ENCODE measurements around the gene C1orf50. TPM values are rescaled to one million over a fixed set of nuclear protein-coding genes. Genes with fewer than 3 reads are reported as not detected.

The C1orf50 gene
- total and polyA plus RNA-seq, 4 donors: 1.6 to 10.6 (median 6.1) TPM

GRCh38 chr1:42737257-42737656 lies 29.8 kb upstream of the C1orf50 start:
- Histone ChIP-seq H3K9me3 (ENCODE audit: control insufficient read depth, low read length) (no peaks in the 10 kb centered on the region), H3K27me3 (ENCODE audit: control insufficient read depth in 1 of 2, insufficient read depth in 2 of 2, low read length in 1 of 2) (no peaks in the 10 kb centered on the region), H3K36me3 (ENCODE audit: control insufficient read depth in 1 of 2, insufficient read depth in 2 of 2, low read length in 1 of 2) (no peaks in the 10 kb centered on the region), H3K27ac (ENCODE audit: low read depth in 1 of 2, low read length in 2 of 2) (no peak overlapping the region), H3K4me3 (ENCODE audit: low read length in 2 of 2) (no peak overlapping the region), H3K4me1 (ENCODE audit: control insufficient read depth in 1 of 2, insufficient read depth in 2 of 2, low read length in 2 of 2) (no peaks in the 10 kb centered on the region)
- DNase-seq: no peak
- intact Hi-C loops (cut with DNase I): no loop called here
- 57 to 58% methylated on average over 5 of the region's 5 CpGs for WGBS, 2 donors
- no peak for ATAC-seq (ENCODE audit: low FRiP score)

GRCh38 chr1:42737986-42738677 lies 28.9 kb upstream of the C1orf50 start:
- 90% methylated on average over 21 of the region's 21 CpGs for WGBS, 2 donors
- no peaks in the 10 kb centered on the region for H3K36me3 ChIP-seq (ENCODE audit: control insufficient read depth in 1 of 2, insufficient read depth in 2 of 2, low read length in 1 of 2)
- H3K4me3 ChIP-seq (ENCODE audit: low read length in 2 of 2): no peak overlapping the region
- H3K9me3 ChIP-seq (ENCODE audit: control insufficient read depth, low read length): no peaks in the 10 kb centered on the region
- DNase-seq (no peak), ATAC-seq (ENCODE audit: low FRiP score) (no peak)
- no peak overlapping the region for H3K27ac ChIP-seq (ENCODE audit: low read depth in 1 of 2, low read length in 2 of 2)
- intact Hi-C loops (cut with DNase I): no loop called here
- H3K4me1 ChIP-seq (ENCODE audit: control insufficient read depth in 1 of 2, insufficient read depth in 2 of 2, low read length in 2 of 2): no peaks in the 10 kb centered on the region
- H3K27me3 ChIP-seq (ENCODE audit: control insufficient read depth in 1 of 2, insufficient read depth in 2 of 2, low read length in 1 of 2): no peaks in the 10 kb centered on the region

- H3K27ac ChIP-seq (ENCODE audit: low read depth in 1 of 2, low read length in 2 of 2): no peak overlapping the region
- H3K36me3 ChIP-seq (ENCODE audit: control insufficient read depth in 1 of 2, insufficient read depth in 2 of 2, low read length in 1 of 2): no peaks in the 10 kb centered on the region
- H3K27me3 ChIP-seq (ENCODE audit: control insufficient read depth in 1 of 2, insufficient read depth in 2 of 2, low read length in 1 of 2): no peaks in the 10 kb centered on the region
- ATAC-seq (ENCODE audit: low FRiP score) (no peak), DNase-seq (no peak)
- WGBS, 2 donors: 88 to 90% methylated on average over 8 of the region's 8 CpGs
- H3K9me3 ChIP-seq (ENCODE audit: control insufficient read depth, low read length): no peaks in the 10 kb centered on the region
- no peak overlapping the region for H3K4me3 ChIP-seq (ENCODE audit: low read length in 2 of 2)
- intact Hi-C loops (cut with DNase I): no loop called here
- H3K4me1 ChIP-seq (ENCODE audit: control insufficient read depth in 1 of 2, insufficient read depth in 2 of 2, low read length in 2 of 2): no peaks in the 10 kb centered on the region
These were observed 28.3 kb upstream of the C1orf50 start for GRCh38 chr1:42738678-42739226.

- Histone ChIP-seq H3K9me3 (ENCODE audit: control insufficient read depth, low read length) (no peaks in the 10 kb centered on the region), H3K4me3 (ENCODE audit: low read length in 2 of 2) (no peak within 1 kb of the TSS), H3K27me3 (ENCODE audit: control insufficient read depth in 1 of 2, insufficient read depth in 2 of 2, low read length in 1 of 2) (no peaks in the 10 kb centered on the region), H3K27ac (ENCODE audit: low read depth in 1 of 2, low read length in 2 of 2) (no peak within 1 kb of the TSS), H3K36me3 (ENCODE audit: control insufficient read depth in 1 of 2, insufficient read depth in 2 of 2, low read length in 1 of 2) (no peaks in the 10 kb centered on the region), H3K4me1 (ENCODE audit: control insufficient read depth in 1 of 2, insufficient read depth in 2 of 2, low read length in 2 of 2) (no peaks in the 10 kb centered on the region)
- WGBS, 2 donors: 67 to 73% methylated on average over 25 to 27 of the region's 27 CpGs
- no peak for DNase-seq
- intact Hi-C loops (cut with DNase I): loop anchor here (10.0 kb wide), 2 partner anchors 165 to 395 kb away; no protein-coding TSS in a partner anchor
- ATAC-seq (ENCODE audit: low FRiP score): no peak
These were observed 27.0 kb upstream of the C1orf50 start, which contains the start of gene CLDN19 for GRCh38 chr1:42739753-42740700. CLDN19 (minus strand) TSS chr1:42740236; CDS start chr1:42740063, 173 bp downstream.

GRCh38 chr1:42740851-42741580 lies 26.0 kb upstream of the C1orf50 start:
- ATAC-seq (ENCODE audit: low FRiP score): no peak
- Histone ChIP-seq H3K27ac (ENCODE audit: low read depth in 1 of 2, low read length in 2 of 2) (no peak overlapping the region), H3K27me3 (ENCODE audit: control insufficient read depth in 1 of 2, insufficient read depth in 2 of 2, low read length in 1 of 2) (no peaks in the 10 kb centered on the region), H3K4me1 (ENCODE audit: control insufficient read depth in 1 of 2, insufficient read depth in 2 of 2, low read length in 2 of 2) (no peaks in the 10 kb centered on the region), H3K4me3 (ENCODE audit: low read length in 2 of 2) (no peak overlapping the region), H3K9me3 (ENCODE audit: control insufficient read depth, low read length) (no peaks in the 10 kb centered on the region), H3K36me3 (ENCODE audit: control insufficient read depth in 1 of 2, insufficient read depth in 2 of 2, low read length in 1 of 2) (peaks cover 0 to 2% of the 10 kb centered on the region in 2 donors)
- intact Hi-C loops (cut with DNase I): loop anchor here (10.0 kb wide), 2 partner anchors 166 to 396 kb away; no protein-coding TSS in a partner anchor
- no peak for DNase-seq
- 79 to 80% methylated on average over 19 of the region's 19 CpGs for WGBS, 2 donors

- ATAC-seq (ENCODE audit: low FRiP score): no peak
- intact Hi-C loops (cut with DNase I): loop anchor here (10.0 kb wide), 2 partner anchors 167 to 397 kb away; no protein-coding TSS in a partner anchor
These were observed 25.3 kb upstream of the C1orf50 start for GRCh38 chr1:42741706-42742105.

GRCh38 chr1:42742141-42742540 lies 24.9 kb upstream of the C1orf50 start:
- Histone ChIP-seq H3K4me3 (ENCODE audit: low read length in 2 of 2) (no peak overlapping the region), H3K36me3 (ENCODE audit: control insufficient read depth in 1 of 2, insufficient read depth in 2 of 2, low read length in 1 of 2) (peaks cover 0 to 4% of the 10 kb centered on the region in 2 donors), H3K27me3 (ENCODE audit: control insufficient read depth in 1 of 2, insufficient read depth in 2 of 2, low read length in 1 of 2) (no peaks in the 10 kb centered on the region), H3K9me3 (ENCODE audit: control insufficient read depth, low read length) (no peaks in the 10 kb centered on the region), H3K27ac (ENCODE audit: low read depth in 1 of 2, low read length in 2 of 2) (no peak overlapping the region), H3K4me1 (ENCODE audit: control insufficient read depth in 1 of 2, insufficient read depth in 2 of 2, low read length in 2 of 2) (no peaks in the 10 kb centered on the region)
- intact Hi-C loops (cut with DNase I): loop anchor here (10.0 kb wide), 2 partner anchors 167 to 397 kb away; no protein-coding TSS in a partner anchor
- ATAC-seq (ENCODE audit: low FRiP score) (no peak), DNase-seq (no peak)
- 86 to 92% methylated on average over 8 of the region's 8 CpGs for WGBS, 2 donors

More at GRCh38 chr1:42741706-42742105, 25.3 kb upstream of the C1orf50 start:
- no peaks in the 10 kb centered on the region for H3K9me3 ChIP-seq (ENCODE audit: control insufficient read depth, low read length)
- peaks cover 0 to 4% of the 10 kb centered on the region in 2 donors for H3K36me3 ChIP-seq (ENCODE audit: control insufficient read depth in 1 of 2, insufficient read depth in 2 of 2, low read length in 1 of 2)
- no peak for DNase-seq
- WGBS, 2 donors: 84 to 93% methylated on average over 4 of the region's 4 CpGs
- no peaks in the 10 kb centered on the region for H3K4me1 ChIP-seq (ENCODE audit: control insufficient read depth in 1 of 2, insufficient read depth in 2 of 2, low read length in 2 of 2)
- no peak overlapping the region for H3K4me3 ChIP-seq (ENCODE audit: low read length in 2 of 2)
- H3K27me3 ChIP-seq (ENCODE audit: control insufficient read depth in 1 of 2, insufficient read depth in 2 of 2, low read length in 1 of 2): no peaks in the 10 kb centered on the region
- no peak overlapping the region for H3K27ac ChIP-seq (ENCODE audit: low read depth in 1 of 2, low read length in 2 of 2)
